Right lobe of liver (tissue), 6 donors: Measurements from ENCODE around the gene FHL3. TPM values are rescaled to one million over a fixed set of nuclear protein-coding genes. Genes with fewer than 3 reads are reported as not detected.

Source experiments
- ATAC-seq, 4 donors: fragments of 200-7000 bp; cut with Tn5 transposase; one replicate each; pipeline ENCODE4 v1.9.1; 2020; ENCODE audit warnings: mild to moderate bottlenecking in 4 of 4, moderate library complexity in 4 of 4
- DNase-seq, 3 donors: peaks; one replicate each; pipeline ENCODE4 v3.0.0-alpha.2; 2020
- H3K27ac ChIP-seq, 3 donors: fragments of 200-600 bp; one replicate each; pipeline ENCODE4 v1.8.0; 2022
- H3K27me3 ChIP-seq, 2 donors: fragments of 200-600 bp; one replicate each; pipeline ENCODE4 v1.8.0; 2022
- H3K36me3 ChIP-seq, 4 donors: fragments of 200-600 bp; sonication (generic) in 1 of 4; one replicate each; pipeline versions ENCODE4 v1.5.1 to v1.8.0; 2017 to 2022; ENCODE audit warnings: control low read depth in 1 of 4
- H3K4me1 ChIP-seq, 4 donors: fragments of 200-600 bp; sonication (generic) in 1 of 4; one replicate each; pipeline versions ENCODE4 v1.5.1 to v1.8.0; 2017 to 2022; ENCODE audit warnings: control low read depth in 1 of 4
- H3K4me3 ChIP-seq, 3 donors: fragments of 200-600 bp; one replicate each; pipeline ENCODE4 v1.8.0; 2022
- H3K9me3 ChIP-seq, 4 donors: fragments of 200-600 bp; sonication (generic) in 1 of 4; one replicate each; pipeline versions ENCODE4 v1.5.1 to v1.8.0; 2017 to 2022; ENCODE audit warnings: control low read depth in 1 of 4
- POLR2A ChIP-seq: fragments of 450-650 bp; IDR thresholded peaks from one replicate; pipeline ENCODE4 v1.6.1; 2017; ENCODE audit warnings: antibody characterized with exemption, mild to moderate bottlenecking
- WGBS: methylation state at CpG from one replicate; pipeline ENCODE4 v1.1.6; 2018; ENCODE audit warnings: low coverage, low lambda C conversion rate; ENCODE audit not compliant: insufficient coverage; ENCODE audit errors: missing lambda C conversion rate; 5-methylcytosine and 5-hydroxymethylcytosine counted together
- intact Hi-C, 2 donors: fragments of 100-400 bp; cut with DNase I; formaldehyde crosslinking; loops; one replicate each; pipeline versions ENCODE4 v1.11.2 to v1.14.1; 2022
- total RNA-seq, 6 experiments: library from RNA; depleted of rRNA in 2 of 6; stranded (reverse); fragments of >200 nt in 2 of 6; fragmentation: NEBNext Ultra II Directional in 3 of 6; extraction: Animal tissue kit (Norgen Biotek cat#: 25700) in 3 of 6; gene quantifications; one replicate each; pipeline versions ENCODE4 v1.1.0 to v1.2.4, GENCODE V29; 2016 to 2023
- TF ChIP-seq, protein P1 (sequence below), 4 donors: fragments of 200-600 bp in 3 of 4; fragments of 450-650 bp in 1 of 4; IDR thresholded peaks; one replicate each; pipeline versions ENCODE4 v1.5.1 to v1.8.0; 2016 to 2022; ENCODE audit warnings: antibody characterized with exemption in 4 of 4, mild to moderate bottlenecking in 2 of 4
- donor health status: DM: no; HTN: yes; CAD: no.
- donor health status: DM: no; HTN: no; CAD: no.
- donor health status: DM: no; HTN: no; CAD: no.
- donor health status: DM: no; HTN: yes; CAD: no.
- donor health status: DM: no; HTN: yes; CAD: no.

The FHL3 gene
- total RNA-seq, 6 experiments from 2014 or later, result 1.3 to 7.1 (median 4.4) TPM

DNA sequence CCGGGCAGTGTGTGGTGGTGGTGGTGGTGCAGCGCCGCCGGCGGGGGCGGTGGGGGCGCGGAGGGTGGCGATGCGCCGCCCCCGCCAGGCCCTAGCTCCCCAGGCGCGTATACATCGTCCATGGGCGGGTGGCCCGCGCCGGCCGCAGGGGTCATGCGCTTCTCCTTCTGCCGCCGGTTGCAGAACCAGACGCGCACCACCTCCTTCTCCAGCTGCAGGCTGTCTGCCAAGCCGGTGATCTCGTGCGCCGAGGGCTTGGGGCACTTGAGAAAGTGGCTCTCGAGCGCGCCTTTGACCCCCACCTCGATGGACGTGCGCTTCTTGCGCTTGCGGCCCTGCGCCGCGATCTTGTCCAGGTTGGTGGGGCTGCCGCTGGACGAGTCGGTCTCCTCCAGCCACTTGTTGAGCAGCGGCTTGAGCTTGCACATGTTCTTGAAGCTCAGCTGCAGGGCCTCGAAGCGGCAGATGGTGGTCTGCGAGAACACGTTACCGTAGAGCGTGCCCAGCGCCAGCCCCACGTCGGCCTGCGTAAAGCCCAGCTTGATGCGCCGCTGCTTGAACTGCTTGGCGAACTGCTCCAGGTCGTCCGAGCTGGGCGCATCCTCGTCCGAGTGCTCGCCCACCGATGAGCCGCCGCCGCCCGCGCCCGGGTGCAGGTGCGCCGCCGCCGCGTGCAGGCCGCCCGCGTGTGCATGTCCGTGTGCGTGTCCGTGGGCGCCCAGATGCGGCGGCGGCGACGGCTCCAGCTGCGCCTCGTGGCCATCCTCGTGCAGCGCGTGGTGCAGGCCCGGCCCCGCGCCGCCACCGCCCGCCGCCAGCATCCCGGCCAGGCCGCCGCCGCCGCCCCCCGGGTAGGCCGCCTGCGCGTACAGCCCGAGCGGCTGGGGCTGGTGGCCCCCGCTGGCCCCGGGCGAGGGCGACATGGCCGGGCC, 40.4 kb upstream of the FHL3 start:
- 1% methylated on average over 14 of the region's 115 CpGs for WGBS
- no peak overlapping the region for H3K27ac ChIP-seq
- H3K9me3 ChIP-seq, result no peaks in the 10 kb centered on the region
- TF ChIP-seq, protein P1, sequence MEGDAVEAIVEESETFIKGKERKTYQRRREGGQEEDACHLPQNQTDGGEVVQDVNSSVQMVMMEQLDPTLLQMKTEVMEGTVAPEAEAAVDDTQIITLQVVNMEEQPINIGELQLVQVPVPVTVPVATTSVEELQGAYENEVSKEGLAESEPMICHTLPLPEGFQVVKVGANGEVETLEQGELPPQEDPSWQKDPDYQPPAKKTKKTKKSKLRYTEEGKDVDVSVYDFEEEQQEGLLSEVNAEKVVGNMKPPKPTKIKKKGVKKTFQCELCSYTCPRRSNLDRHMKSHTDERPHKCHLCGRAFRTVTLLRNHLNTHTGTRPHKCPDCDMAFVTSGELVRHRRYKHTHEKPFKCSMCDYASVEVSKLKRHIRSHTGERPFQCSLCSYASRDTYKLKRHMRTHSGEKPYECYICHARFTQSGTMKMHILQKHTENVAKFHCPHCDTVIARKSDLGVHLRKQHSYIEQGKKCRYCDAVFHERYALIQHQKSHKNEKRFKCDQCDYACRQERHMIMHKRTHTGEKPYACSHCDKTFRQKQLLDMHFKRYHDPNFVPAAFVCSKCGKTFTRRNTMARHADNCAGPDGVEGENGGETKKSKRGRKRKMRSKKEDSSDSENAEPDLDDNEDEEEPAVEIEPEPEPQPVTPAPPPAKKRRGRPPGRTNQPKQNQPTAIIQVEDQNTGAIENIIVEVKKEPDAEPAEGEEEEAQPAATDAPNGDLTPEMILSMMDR (IDR thresholded peaks at IDR 0.05), result no peak
- TF ChIP-seq POLR2A, result no peak
- no peaks in the 10 kb centered on the region for H3K36me3 ChIP-seq
- intact Hi-C loops, result loop anchor here in 1 of 2 donors (10.0 kb wide), 1 partner anchor 99 kb away; no protein-coding TSS in a partner anchor
- peaks cover 0 to 7% (median 3%) of the 10 kb centered on the region in 4 donors for H3K4me1 ChIP-seq
- H3K27me3 ChIP-seq, result peaks cover 10 to 17% of the 10 kb centered on the region in 2 donors
- DNase-seq (peak in 1 of 3 donors; percentile 29), ATAC-seq (no peak)
- no peak overlapping the region for H3K4me3 ChIP-seq

DNA sequence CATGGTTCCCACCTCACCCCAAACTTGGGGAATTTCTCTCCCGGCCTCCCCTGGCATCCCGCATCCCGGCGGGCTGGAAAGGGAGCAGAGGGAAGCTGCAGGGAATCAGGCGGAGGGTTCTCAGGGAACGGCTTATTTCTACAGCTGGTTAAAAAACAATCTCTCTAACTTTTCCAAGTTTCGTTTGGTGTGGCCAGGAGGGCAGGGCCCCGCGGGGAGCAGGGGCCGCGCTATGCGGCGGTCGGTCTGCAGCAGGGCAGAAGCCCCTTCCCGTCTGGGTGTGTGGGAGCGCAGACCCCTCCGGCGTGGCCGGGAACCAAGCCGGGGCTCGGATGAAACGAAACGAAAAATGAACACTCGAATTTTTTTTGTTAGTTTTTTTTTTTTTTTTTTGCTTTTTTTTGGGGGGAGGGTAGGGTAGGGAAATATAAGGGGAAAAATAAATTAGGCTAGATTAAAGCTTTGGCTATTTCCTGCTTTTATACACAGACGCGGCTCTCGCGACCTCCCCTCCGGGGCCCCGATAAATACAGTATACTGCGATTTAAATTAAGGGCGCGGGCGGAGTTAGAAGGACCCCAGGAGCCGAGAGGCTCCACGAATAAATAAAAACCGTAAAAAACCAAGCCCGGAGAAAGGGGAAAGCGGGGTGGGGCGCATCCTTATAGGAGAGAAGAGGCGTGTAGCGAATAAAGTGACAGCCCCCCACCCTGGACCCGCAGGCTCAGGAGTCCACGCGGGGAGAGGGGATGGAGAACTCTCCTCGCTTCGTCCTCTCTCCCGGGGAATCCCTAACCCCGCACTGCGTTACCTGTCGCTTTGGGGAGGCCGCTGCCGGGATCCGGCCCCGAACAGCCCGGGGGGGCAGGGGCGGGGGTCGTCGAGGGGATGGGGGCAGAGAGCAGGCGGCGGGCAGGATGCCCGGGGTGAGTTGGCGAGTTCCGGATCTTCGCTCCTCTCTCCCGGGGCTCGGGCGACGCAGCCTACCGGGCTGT, 39.2 kb upstream of the FHL3 start:
- no peaks in the 10 kb centered on the region for H3K36me3 ChIP-seq
- DNase-seq, result no peak
- WGBS, result 4% methylated on average over 58 of the region's 70 CpGs
- peaks cover 0 to 7% (median 3%) of the 10 kb centered on the region in 4 donors for H3K4me1 ChIP-seq
- H3K4me3 ChIP-seq, result no peak overlapping the region
- peaks cover 10 to 17% of the 10 kb centered on the region in 2 donors for H3K27me3 ChIP-seq
- intact Hi-C loops, result loop anchor here in 1 of 2 donors (10.0 kb wide), 1 partner anchor 100 kb away; no protein-coding TSS in a partner anchor
- H3K27ac ChIP-seq, result no peak overlapping the region
- no peak for ATAC-seq
- H3K9me3 ChIP-seq, result no peaks in the 10 kb centered on the region
- TF ChIP-seq, protein P1 (IDR thresholded peaks at IDR 0.05), result no peak
- no peak for TF ChIP-seq POLR2A

DNA sequence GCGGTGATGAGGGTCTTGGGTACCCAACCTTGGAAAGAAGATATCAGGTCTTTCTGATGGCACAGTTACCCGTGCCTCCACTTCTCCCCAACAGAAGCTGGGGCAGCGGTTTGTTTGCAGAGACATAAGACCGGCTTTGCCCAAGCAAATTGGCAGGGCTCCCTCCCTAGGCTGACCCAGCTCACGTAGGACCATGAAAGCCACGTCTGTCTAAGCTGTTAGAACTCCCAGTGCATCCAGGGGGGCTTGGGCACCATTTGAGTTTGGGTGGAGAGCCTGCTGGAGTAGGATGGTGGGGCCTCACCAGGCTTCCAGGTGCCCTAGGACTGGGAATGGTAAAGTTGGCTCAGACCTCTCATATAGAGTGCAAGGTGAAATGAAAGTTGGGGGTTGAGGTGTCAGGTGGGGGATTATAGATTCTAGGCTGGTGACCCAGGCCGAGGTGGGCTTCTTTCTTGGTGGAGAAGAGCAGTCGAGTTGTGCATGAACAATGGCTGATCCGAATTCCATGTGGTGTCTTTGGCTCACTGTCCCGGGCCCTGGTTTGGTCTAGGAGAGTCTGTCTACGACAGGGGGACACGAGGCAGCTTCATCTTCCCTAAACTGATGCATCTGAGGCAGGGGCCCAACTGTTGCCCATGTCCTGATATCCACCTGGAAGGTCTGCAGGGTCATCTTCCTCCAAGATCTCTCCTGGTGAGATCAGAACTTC, 37.9 kb upstream of the FHL3 start:
- no peak for TF ChIP-seq POLR2A
- TF ChIP-seq, protein P1 (IDR thresholded peaks at IDR 0.05), result no peak
- Histone ChIP-seq H3K4me1 (peaks cover 0 to 7% (median 3%) of the 10 kb centered on the region in 4 donors), H3K9me3 (no peaks in the 10 kb centered on the region), H3K27me3 (peaks cover 10 to 17% of the 10 kb centered on the region in 2 donors), H3K27ac (no peak overlapping the region), H3K4me3 (no peak overlapping the region), H3K36me3 (no peaks in the 10 kb centered on the region)
- ATAC-seq, result no peak
- 81% methylated on average over 6 of the region's 12 CpGs for WGBS
- intact Hi-C loops, result loop anchor here in 1 of 2 donors (10.0 kb wide), 1 partner anchor 102 kb away; no protein-coding TSS in a partner anchor
- no peak for DNase-seq
